HG02678 (cell line): Measurements from ENCODE around the gene NLGN3.
"Not testable (repeated sequence)": the region's sequence is repeated elsewhere in the genome, so short reads cannot be mapped to it uniquely, and the experiment has no call there.

Experiments
- ATAC-seq: cut with Tn5 transposase; IDR thresholded peaks from one replicate; pipeline ENCODE4 v1.9.1; 2021; ENCODE audit warnings: mild to moderate bottlenecking, moderate library complexity; ENCODE audit not compliant: unreplicated experiment

NLGN3 gene

DNA sequence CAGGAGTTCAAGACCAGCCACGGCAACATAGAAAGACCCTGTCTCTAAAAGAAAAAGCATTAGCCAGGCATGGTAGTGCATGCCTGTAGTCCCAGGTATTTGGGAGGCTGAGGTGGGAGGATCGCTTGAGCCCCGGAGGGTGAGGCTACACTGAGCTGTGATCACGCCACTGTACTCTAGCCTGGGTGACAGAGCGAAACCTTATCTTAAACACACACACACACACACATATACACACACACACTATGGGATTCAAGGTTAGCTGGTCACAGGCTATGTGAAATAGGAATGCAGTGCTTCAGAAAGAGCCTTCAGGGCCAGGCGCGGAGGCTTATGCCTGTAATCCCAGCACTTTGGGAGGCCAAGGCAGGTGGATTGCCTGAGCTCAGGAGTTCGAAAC, 23.5 kb downstream of the NLGN3 start:
- no peak for ATAC-seq

DNA sequence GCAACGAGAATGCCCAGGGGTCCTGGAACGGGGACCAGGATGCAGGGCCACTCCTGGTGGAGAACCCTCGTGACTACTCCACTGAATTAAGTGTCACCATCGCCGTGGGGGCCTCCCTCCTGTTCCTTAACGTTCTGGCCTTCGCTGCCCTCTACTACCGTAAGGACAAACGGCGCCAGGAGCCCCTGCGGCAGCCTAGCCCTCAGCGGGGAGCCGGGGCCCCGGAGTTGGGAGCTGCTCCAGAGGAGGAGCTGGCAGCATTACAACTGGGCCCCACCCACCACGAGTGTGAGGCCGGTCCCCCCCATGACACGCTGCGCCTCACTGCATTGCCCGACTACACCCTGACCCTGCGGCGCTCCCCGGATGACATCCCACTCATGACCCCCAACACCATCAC, 24.9 kb downstream of the NLGN3 start:
- ATAC-seq, result no peak

DNA sequence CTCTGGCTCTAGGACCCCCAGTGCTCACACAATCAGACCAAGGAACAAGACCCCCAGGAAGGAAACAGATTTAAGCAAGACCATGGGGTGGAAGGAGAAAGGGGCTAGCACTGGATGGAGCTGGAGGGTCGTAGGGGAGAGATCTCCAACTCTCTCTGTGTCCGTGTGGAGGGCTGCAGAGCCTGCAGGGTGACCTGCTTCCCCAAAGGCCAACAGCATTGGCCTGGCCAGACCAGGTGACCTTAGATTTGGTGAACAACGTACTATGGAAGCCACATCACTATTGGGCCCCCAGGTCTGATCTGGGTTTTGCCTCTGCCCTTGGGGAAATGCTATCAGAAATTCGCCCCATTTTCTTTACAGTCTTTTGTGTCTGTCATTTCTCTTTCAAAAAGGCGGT, 26.0 kb downstream of the NLGN3 start:
- no peak for ATAC-seq

DNA sequence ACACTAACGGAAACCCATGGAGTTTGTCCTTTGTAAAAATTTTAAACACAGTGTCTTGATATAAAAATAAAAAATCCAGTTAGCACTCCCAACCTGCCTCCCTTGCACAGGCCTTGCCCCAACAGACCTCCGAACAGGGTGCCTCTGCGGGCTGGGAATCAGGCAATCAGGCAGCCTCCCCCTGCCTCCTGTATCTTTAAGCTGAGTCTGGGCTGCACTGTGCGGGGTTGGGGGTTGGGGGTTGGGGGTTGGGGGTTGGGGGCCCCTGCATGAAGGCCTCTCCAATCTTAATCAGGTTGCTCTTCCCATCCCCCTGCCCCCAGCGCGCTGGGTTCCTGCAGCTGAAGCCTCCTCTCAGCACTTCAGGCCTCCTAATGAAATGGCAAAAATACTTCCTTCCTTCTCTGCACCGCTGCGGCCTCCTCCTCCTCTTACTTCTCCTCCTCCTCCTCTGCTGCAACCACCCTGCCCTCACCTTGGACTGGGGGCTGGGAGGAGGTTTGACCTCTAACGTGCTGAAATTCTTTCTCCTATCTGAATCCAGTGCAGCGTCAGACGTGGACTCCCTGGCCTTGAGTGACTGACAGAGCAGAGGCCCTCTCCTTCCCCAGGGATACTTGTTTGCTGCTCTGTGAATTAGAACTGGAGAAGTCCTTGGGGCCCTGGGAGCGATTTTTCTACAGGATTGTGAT, 26.6 kb downstream of the NLGN3 start:
- ATAC-seq, result no peak

DNA sequence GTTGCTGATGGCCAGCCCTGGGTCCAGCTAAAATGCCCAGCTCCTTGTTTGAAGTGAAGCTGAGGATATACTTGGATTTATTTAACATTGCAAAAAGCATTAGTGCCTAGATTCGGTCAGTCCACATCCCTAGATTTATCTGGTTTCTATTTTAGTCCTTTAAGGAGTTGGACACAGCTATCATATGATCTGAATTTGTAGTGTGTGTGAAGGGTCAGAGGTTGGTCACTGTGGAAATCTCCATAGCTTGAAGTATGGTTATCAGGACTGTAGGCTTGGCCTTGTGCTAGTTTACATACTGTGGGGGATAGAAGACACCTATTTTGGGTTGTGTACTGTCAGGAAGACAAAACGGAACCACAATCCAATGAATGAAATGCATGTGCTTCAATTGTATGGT, 28.8 kb downstream of the NLGN3 start:
- ATAC-seq, result no peak

DNA sequence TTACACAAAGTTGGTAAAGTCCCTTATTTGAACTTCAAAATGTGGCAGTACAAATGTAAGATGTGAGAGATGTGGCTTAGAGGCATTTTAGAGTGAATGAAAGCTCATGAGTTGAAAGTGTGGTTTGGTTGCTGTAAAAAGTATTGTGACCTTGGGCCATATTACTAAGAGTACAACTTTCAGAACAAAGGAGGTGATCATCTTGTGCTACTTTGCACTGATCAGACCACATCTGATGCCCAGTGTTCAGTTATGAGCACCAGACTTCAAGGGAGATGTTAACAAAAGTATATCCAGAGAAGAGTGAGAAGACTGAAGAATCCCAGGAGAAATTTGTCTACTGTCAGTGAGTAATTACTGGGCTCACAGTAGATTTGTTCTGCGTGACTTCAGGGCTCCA, 30.2 kb downstream of the NLGN3 start:
- ATAC-seq, result no peak

DNA sequence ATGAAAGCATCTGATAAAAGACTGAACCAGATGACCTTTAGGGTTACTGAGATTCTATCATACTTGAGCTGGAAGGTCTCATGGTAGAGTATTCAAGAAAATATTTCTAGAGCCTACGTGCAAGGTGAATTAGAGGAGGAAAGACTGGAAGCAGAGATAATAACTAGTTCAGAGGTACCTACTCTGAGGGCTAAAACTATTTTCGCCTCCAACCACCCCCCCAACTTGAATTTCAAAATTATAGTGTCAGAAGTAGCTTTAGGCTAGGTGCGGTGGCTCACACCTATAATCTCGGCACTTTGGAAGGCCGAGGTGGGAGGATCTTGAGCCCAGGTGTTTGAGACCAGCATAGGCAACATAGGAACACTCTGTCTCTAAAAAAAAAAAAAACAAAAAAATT, 30.9 kb downstream of the NLGN3 start:
- ATAC-seq, result no peak

DNA sequence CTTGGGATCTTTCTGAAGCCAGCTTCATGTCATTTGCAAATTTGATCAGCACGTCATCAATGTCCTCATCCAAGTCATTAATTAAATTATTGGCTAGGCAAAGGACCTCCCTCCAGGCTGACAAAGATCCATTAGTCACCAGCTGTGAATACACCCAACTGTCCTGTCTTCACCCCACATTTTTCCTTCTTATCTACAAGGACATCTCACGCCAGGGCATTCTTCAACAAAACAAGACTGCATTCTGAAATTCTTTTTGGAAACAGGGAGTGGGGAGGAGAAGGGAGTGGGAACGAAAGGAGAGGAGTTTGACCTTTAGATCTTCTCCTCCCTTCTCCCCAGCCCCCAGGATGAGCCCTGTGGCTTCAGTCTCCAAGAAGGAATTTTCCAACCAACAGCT, 32.7 kb downstream of the NLGN3 start:
- no peak for ATAC-seq

DNA sequence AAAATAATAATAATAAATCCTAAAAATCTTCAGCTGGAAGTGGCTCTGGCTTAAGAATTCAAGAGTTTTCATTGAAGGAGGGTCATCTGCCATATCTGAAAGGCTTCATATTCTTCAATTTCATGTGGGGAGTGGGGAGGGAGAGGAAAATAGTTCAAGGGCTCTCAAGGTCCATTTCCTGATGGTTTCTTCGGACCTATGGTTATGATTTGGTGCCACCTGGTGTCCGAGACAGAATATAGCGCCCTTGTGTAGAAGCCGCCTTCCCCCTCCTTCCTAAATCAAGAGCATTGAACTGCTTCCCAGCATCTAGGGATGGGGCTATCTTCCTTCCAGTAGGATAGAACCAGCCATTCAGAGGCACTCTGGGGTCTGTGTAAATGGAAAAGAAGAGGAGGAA, 34.3 kb downstream of the NLGN3 start:
- ATAC-seq, result no peak

DNA sequence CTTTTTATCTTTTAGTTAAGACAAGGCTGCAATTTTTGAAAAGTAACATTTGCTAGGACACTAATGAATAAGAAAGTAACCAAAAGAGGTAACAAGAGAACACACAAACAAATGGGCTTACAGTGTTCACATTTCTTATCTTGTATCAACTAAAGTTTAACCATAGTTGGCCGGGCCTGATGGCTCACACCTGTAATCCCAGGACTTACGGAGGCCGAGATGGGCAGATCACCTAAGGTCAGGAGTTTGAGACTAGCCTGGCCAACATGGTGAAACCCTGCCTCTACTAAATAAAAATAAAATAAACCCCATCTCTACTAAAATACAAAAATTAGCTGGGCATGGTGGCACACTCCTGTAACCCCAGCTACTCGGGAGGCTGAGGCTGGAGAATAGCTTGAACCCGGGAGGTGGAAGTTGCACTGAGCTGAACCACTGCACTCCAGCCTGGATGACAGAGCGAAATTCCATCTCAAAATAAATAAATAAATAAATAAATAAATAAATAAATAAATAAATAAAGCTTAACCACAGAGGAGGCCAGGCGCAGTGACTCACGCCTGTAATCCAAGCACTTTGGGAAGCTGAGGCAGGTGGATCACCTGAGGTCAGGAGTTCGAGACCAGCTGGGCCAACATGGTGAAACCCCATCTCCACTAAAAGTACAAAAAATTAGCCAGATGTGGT, 36.1 kb downstream of the NLGN3 start:
- ATAC-seq, result not testable (repeated sequence)

DNA sequence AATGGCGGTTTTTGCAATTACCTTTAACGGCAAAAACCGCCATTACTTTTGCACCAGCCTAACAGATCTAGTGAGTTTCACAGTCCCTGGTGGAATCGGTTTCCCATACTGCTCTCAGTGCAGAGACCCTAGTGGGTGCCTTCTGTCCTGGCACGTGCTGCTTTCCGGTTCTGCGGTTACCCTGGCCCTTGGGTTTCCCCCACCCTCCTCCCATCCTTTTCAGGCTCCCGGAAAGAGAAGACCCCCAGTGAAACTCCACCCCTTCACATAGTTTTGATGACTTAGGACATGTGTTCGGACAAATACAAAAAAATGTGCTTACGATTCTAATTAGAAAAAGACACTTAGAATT, 36.9 kb downstream of the NLGN3 start:
- peak; percentile 42 for ATAC-seq

DNA sequence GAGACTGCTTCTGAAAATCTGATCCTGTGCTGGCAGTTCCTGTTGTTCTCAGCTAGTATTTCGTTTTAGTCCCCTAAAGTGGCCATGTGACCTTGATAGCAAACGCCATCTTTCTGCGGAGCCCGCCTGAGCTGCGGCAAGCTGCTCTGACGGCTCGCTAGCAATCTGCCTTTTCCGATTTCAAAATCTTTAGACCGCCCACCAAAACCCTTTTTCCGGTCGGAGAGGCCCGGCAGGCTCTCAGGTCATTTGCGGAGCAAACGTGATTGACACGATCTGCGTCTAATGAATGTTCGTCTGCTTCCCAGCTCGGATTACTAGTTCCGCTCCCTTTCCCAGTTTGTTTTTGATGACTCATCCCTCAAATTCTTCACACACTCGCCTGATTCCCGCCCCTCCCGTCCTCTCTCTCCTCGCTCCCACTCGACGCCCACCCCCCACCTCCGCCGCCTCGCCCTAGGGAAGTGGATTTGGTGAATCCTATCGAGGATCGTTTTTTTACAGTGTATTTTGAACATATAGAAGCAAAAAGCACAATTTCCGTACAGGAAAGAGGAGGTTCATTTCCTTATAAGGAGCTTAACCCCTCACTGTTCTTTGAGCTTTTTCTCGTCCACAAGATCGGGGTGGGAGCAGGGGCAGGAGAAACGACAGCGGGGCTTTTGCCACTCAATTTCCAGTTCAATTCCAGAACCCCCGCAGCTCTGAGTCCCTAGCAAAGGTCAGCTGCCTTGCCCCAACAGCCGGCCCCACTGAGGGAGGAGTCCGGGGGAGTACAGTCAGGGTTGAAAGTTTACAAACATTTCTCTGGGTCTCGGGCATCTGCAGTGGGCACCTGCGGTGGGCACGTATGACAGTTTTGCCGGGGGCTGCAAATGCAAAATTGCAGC, 37.5 kb downstream of the NLGN3 start:
- ATAC-seq, result peak; percentile 90

DNA sequence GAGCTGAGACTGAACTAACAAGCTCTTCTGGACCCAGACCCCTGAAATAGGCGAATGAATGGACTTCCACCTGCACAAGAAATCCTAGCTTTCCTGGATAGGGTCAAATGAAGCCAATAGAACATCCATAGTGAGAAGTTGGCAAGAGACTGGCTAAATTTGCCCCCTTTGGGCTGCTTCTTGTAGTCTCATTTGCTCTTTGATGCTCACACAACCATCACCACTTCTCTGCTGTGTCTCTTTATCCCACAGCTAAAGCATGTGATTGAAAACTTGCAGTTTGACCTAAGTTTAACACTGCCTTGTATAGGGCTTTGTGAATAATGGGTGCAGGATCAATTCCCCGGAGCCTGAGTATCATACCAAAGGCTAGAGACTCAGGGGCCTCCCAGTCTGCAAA, 38.2 kb downstream of the NLGN3 start:
- ATAC-seq, result no peak

DNA sequence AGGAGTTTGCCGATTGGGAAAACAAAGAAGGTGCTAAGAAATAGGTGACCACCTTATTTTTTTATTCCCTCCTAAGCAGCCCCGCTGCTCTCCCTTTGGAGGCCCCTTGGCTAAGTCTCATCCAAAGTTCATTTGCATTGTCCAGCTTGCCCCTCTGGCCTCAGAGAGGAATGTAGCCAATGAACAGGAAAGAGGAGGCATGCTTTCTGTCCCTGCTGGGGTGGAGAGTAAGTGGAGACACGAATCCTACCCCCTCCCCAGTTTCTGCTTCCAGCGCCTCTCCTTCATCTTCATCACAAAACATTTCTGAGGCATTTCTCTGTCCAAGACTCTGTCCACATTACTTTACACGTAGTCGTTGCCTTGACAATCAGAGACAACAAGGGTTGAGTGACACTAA, 38.7 kb downstream of the NLGN3 start:
- ATAC-seq, result no peak

DNA sequence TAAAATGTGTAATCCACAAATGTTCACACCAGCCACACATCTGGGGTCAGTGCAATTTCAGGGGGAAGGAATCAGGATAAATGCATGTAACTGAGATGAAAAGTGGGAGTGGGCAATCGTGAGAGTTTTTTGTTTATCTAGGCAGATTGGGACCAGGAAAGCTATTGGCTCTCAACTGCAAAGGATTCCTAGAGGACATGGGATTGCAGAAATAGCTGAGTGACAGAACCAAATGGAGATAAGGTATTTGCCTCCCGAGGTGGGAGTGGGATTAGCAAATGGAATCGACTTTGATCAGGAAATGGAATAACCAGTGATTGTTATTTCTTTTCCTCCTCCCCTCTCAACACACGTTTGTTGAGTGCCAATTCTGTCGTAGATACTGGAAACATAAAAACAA, 39.5 kb downstream of the NLGN3 start:
- no peak for ATAC-seq

DNA sequence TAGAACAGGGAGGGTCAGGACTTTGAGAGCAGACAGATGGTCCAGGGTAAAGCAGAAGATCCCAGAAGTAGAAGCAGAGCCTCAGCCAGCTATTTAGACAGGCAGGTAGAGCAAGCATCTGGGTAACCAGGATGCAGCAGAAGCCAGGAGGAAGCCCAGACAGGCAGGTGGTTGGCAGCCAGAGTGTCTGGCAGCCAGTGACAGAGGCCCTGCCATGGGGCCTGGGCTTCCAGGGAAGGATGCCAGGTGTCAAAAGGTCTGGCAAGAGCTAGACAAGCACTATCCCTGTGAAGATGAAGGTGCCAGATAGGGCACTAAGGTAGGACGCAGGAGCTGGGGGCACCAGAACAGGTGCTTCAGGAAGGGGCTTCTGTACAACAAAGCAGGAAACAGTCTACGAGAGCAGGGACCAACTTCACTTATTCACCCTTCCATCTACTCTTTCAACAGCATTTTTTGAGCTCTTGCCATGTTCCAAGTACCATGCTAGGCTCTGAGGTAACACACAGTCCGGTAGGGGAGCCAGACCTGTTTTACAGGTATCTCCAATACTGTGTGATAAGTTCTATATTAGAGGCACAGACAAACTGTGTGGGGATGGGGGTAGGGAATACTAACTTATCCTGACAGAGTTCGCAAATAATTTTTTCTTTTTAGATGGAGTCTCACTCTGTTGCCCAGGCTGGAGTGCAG, 40.3 kb downstream of the NLGN3 start:
- ATAC-seq, result no peak

DNA sequence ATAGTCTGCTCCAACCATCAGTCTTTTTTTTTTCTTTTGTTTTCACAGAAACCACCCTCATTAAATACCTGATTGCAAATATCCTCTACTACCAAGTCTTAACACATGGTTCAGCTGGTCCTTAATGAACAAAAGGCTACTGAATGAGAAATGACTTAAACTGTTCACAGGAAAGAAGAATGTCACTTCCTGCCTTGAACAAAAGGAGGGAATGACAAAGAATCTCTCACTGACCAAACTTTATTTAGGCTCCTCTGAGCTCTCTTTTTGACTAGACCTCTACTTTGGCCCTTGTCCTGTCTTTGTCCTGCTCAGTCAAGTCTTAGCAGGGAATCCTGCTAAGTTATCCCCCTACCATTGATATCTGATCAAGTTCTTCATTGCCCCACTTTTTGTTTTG, 46.6 kb downstream of the NLGN3 start:
- no peak for ATAC-seq

DNA sequence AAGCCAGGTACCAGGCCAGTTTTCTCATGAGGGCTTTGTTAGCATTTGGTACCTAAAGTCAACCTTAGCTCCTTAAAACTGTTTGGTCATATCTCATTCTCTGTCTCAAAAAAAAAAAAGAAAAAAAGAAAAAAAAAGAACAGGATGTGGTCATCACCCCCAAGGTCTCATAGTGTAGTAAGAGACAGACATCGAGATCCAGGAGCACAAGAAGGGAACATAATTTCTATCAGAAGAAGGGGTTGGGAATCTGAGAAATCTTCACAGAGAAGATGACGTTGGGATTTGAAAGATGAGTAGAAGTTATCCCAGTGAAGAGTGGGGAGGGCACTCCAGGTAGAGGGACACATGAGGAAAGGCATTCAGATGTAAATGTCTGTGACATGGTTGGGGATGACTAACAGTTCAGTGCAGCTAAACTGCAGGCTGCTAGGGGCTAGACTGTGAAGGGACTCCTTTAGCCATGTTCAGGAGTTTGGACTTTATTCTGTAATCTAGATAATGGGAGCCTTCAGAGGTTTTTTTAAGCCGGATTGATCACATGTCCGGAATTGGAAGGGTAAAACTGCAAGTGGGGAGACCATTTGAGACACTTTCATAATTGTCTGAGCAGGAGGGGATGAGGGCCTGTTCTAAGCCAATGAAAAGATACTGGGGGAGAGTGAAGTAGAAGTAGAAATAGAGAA, 51.5 kb downstream of the NLGN3 start:
- peak; percentile 60 for ATAC-seq

DNA sequence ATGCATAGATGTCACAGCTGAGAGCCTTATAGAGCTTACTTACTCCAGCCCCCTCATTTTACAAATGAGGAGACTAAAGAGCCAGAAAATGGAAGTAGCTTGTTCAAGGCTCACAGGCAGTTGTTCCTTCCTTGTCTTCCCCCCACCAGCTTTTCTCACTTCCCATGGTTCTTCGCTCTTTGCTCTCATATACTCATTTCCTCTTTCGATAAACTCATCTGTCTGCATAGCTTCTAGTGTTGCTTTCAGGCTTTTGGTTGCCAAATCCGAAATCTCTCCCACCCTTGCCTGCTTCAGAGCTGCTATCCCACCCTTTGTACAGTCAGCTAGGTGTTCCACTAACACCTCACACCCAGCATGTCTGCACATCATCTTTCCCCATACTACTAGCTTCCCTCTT, 53.4 kb downstream of the NLGN3 start:
- peak; percentile 82 for ATAC-seq

DNA sequence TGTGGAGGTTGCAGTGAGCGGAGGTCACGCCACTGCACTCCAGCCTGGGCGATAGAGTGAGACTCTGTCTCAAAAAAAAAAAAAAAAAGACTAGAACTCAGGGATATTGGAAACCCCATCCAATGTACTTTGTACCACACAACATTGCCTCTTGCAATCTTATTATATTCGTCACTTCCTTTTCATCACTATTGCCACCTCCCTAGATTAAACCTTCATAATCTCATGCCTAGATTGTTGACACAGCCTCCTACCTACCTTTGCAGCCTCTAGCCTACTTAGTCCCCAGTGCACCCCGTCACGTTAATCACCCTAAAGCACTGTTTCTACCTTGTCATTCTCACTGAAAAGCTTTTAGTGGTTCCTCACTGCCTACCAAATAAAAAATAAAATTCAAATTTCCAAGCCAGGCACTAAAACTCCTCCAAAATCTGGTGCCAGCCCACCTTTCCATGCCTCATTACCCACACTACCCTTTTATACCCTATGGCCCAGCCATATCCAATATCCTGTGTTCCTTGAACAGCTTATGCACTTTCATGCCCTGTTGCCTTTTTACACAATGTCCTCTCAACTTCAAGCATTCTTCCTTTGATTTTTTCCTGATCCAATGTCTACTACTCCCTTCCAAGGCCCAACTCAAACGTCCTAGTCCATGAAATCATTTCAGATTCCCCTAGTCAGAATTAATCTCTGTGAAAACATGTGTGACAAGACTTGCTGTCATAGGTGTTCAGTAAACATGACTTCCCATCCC, 54.8 kb downstream of the NLGN3 start:
- ATAC-seq, result no peak
